Fibroblast of the aortic adventitia (primary cell): ENCODE data around the gene CCDC158. TPM values are rescaled to one million over a fixed set of nuclear protein-coding genes. Genes with fewer than 3 reads are reported as not detected.
A peak's percentile ranks its signal among the peaks of the same experiment; 100 is the strongest.

Experiments used
- DNase-seq: peaks from one replicate; pipeline ENCODE4 v3.0.0-alpha.2; 2010; ENCODE audit warnings: low read depth
- H3K4me3 ChIP-seq: 2 replicates; pipeline ENCODE4 v1.5.1; 2011; ENCODE audit warnings: low read depth, mild to moderate bottlenecking, control low read depth, low read length, moderate library complexity
- CTCF ChIP-seq: IDR thresholded peaks from 2 replicates; pipeline ENCODE4 v1.5.1; 2011; ENCODE audit warnings: mild to moderate bottlenecking, low read length, control low read depth, inconsistent platforms; ENCODE audit not compliant: insufficient read depth
- total RNA-seq: library from RNA; depleted of rRNA; stranded (reverse); fragments of >200 nt; gene quantifications from 2 replicates; pipeline ENCODE4 v1.2.3, GENCODE V29; 2012; ENCODE audit warnings: low replicate concordance

The CCDC158 gene
- total RNA-seq, 1 donor = 0.90 TPM

GRCh38 chr4:76342191-76342590 is 78.8 kb downstream of the CCDC158 start:
- no peak for DNase-seq
- TF ChIP-seq CTCF = no peak
- H3K4me3 ChIP-seq = no peak overlapping the region

- H3K4me3 ChIP-seq = no peak overlapping the region
- no peak for TF ChIP-seq CTCF
Measured at GRCh38 chr4:76341063-76341462, 79.9 kb downstream of the CCDC158 start.

GRCh38 chr4:76339364-76339763 is 81.6 kb downstream of the CCDC158 start:
- DNase-seq = no peak
- H3K4me3 ChIP-seq = no peak overlapping the region
- TF ChIP-seq CTCF = no peak

More at GRCh38 chr4:76341063-76341462, 79.9 kb downstream of the CCDC158 start:
- peak; percentile 82 for DNase-seq

DNA sequence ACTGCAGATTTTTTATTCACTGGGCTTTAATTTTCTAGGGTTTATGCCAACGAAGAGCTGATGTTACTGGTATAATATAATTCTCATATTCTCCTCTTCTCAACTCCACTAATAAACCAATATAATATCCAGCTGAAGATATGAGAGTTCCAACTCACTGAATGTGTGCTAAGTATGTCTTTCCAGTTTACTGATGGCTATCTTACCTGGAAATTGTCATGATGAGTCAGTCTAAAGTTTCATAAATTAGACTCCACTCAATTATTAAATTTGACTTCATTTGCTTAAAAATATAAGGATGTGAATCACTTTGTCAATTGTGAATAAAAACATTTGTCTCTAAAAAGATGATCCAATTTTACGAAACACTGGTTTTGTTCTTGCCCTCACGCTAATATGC is 86.1 kb downstream of the CCDC158 start:
- no peak for DNase-seq
- no peak overlapping the region for H3K4me3 ChIP-seq
- TF ChIP-seq CTCF = no peak

GRCh38 chr4:76326515-76326914 is 94.4 kb downstream of the CCDC158 start:
- H3K4me3 ChIP-seq = no peak overlapping the region
- DNase-seq = no peak
- no peak for TF ChIP-seq CTCF

- no peak for TF ChIP-seq CTCF
- DNase-seq = no peak
Measured at GRCh38 chr4:76325072-76325471, 95.9 kb downstream of the CCDC158 start.

DNA sequence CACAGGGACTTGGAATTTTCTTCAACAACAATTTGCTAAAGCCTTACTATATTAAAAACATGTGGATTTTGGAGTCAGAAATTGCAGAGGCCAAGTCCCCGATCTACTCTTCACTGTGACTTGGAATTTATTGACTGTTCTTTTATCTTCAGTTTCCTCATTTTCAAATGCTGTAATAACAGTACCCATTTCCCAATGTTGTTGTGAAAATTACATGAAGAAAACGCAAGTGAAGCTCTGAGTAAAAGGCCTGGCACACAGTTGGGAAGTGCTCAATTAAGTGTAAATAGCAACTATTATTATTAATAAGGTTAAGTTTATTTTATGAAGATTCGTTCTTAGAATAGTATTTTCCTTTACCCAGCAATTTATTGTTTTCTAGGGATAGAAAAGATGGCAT is 98.7 kb downstream of the CCDC158 start:
- DNase-seq = no peak
- TF ChIP-seq CTCF = no peak
- no peak overlapping the region for H3K4me3 ChIP-seq

More at GRCh38 chr4:76325072-76325471, 95.9 kb downstream of the CCDC158 start:
- no peak overlapping the region for H3K4me3 ChIP-seq
